ENCODE data around the gene SERPINB11.
"Not testable (repeated sequence)": the region's sequence is repeated elsewhere in the genome, so short reads cannot be mapped to it uniquely, and the experiment has no call there.

Gene SERPINB11

GRCh38 chr18:63702660-63703059, at the start of gene SERPINB11:
Gene SERPINB11, plus strand, starts transcription at chr18:63702960. Its CDS starts 7,234 bp downstream, at chr18:63710194.
- FAIRE-seq: no peak

GRCh38 chr18:63658920-63659319, 43.8 kb upstream of the SERPINB11 start:
- not testable (repeated sequence) for FAIRE-seq

GRCh38 chr18:63661750-63662149, 41.0 kb upstream of the SERPINB11 start, which contains the start of gene SERPINB3:
Gene SERPINB3, minus strand, starts transcription at chr18:63661893. Its CDS starts 677 bp downstream, at chr18:63661216.
- FAIRE-seq: not testable (repeated sequence)

- no peak for FAIRE-seq
These were observed 38.2 kb upstream of the SERPINB11 start for GRCh38 chr18:63664571-63664970.

- no peak for FAIRE-seq
These were observed 26.0 kb upstream of the SERPINB11 start for GRCh38 chr18:63676526-63677323.

- FAIRE-seq: no peak
These were observed 25.1 kb upstream of the SERPINB11 start for GRCh38 chr18:63677500-63678225.

- no peak for FAIRE-seq
These were observed 22.7 kb upstream of the SERPINB11 start for GRCh38 chr18:63679820-63680606.

GRCh38 chr18:63681449-63682340, 21.1 kb upstream of the SERPINB11 start:
- FAIRE-seq: no peak

GRCh38 chr18:63683152-63683551, 19.6 kb upstream of the SERPINB11 start:
- FAIRE-seq: no peak

GRCh38 chr18:63683890-63684289, 18.9 kb upstream of the SERPINB11 start:
- no peak for FAIRE-seq

- FAIRE-seq: no peak
These were observed 18.0 kb upstream of the SERPINB11 start for GRCh38 chr18:63684718-63685117.

GRCh38 chr18:63686871-63687270, 15.9 kb upstream of the SERPINB11 start:
- FAIRE-seq: no peak

GRCh38 chr18:63689064-63689463, 13.7 kb upstream of the SERPINB11 start:
- no peak for FAIRE-seq

GRCh38 chr18:63697097-63697660, 5.6 kb upstream of the SERPINB11 start:
- FAIRE-seq: no peak

- FAIRE-seq: no peak
These were observed 2.3 kb upstream of the SERPINB11 start for GRCh38 chr18:63700501-63700900.

- FAIRE-seq: no peak
These were observed 808 bp upstream of the SERPINB11 start for GRCh38 chr18:63701952-63702351.

- FAIRE-seq: no peak
These were observed 2.6 kb downstream of the SERPINB11 start for GRCh38 chr18:63705401-63705800.

GRCh38 chr18:63707816-63708215, 5.1 kb downstream of the SERPINB11 start:
- FAIRE-seq: no peak

- FAIRE-seq: no peak
These were observed 5.9 kb downstream of the SERPINB11 start for GRCh38 chr18:63708650-63709049.

GRCh38 chr18:63725682-63726480, 23.1 kb downstream of the SERPINB11 start:
- no peak for FAIRE-seq

- no peak for FAIRE-seq
These were observed 28.0 kb downstream of the SERPINB11 start for GRCh38 chr18:63730773-63731172.
